GM23338 (cell line): ENCODE measurements around the gene SEC11A. TPM values are rescaled to one million over a fixed set of nuclear protein-coding genes. Genes with fewer than 3 reads are reported as not detected.

ENCODE experiments used
- ATAC-seq: fragments of 200-7000 bp; cut with Tn5 transposase; 3 replicates; pipeline ENCODE4 v1.9.1; 2020
- DNase-seq: peaks from one replicate; pipeline ENCODE4 v3.0.0-alpha.2; 2015; ENCODE audit warnings: low spot score
- H2AFZ ChIP-seq: fragments of 200-600 bp; sonication (generic); 2 replicates; pipeline ENCODE4 v1.8.0; 2016; ENCODE audit warnings: antibody characterized with exemption, mild to moderate bottlenecking, moderate library complexity
- H3F3A ChIP-seq: fragments of 200-600 bp; sonication (generic); replicated peaks from 2 replicates; pipeline ENCODE4 v1.8.0; 2017; ENCODE audit warnings: antibody characterized with exemption, mixed run types, low read depth
- H3K27ac ChIP-seq: fragments of 200-600 bp; sonication (generic); 2 replicates; pipeline ENCODE4 v1.6.1; 2016; ENCODE audit warnings: low read depth
- H3K27me3 ChIP-seq: fragments of 200-600 bp; sonication (generic); 2 replicates; pipeline ENCODE4 v1.8.0; 2016; ENCODE audit warnings: mild to moderate bottlenecking, mixed run types, moderate library complexity; ENCODE audit not compliant: insufficient read depth
- H3K36me3 ChIP-seq: fragments of 200-600 bp; sonication (generic); 2 replicates; pipeline ENCODE4 v1.8.0; 2016; ENCODE audit warnings: mild to moderate bottlenecking; ENCODE audit not compliant: insufficient read depth
- H3K4me1 ChIP-seq: fragments of 200-600 bp; sonication (generic); 2 replicates; pipeline ENCODE4 v1.8.0; 2016; ENCODE audit warnings: mild to moderate bottlenecking, moderate library complexity; ENCODE audit not compliant: insufficient read depth
- H3K4me2 ChIP-seq: fragments of 200-600 bp; sonication (generic); 2 replicates; pipeline ENCODE4 v1.7.1; 2017; ENCODE audit warnings: mixed run types
- H3K4me3 ChIP-seq: fragments of 200-600 bp; sonication (generic); 2 replicates; pipeline ENCODE4 v1.6.1; 2016; ENCODE audit warnings: mixed run types
- H3K79me2 ChIP-seq: fragments of 200-600 bp; sonication (generic); replicated peaks from 2 replicates; pipeline ENCODE4 v1.8.0; 2017; ENCODE audit warnings: mild to moderate bottlenecking; ENCODE audit not compliant: insufficient read depth
- H3K9me2 ChIP-seq: fragments of 200-600 bp; sonication (generic); 2 replicates; pipeline ENCODE4 v1.8.0; 2017; ENCODE audit not compliant: insufficient read depth
- H4K20me1 ChIP-seq: fragments of 200-600 bp; sonication (generic); replicated peaks from 2 replicates; pipeline ENCODE4 v1.8.0; 2017; ENCODE audit warnings: mild to moderate bottlenecking; ENCODE audit not compliant: insufficient read depth
- H3K27ac Mint-ChIP-seq: 2 replicates; pipeline ENCODE4 v1.8.0; 2020; ENCODE audit warnings: inconsistent platforms, mild to moderate bottlenecking, moderate library complexity, mixed read lengths
- H3K27me3 Mint-ChIP-seq: 3 replicates; pipeline ENCODE4 v1.8.0; 2022; ENCODE audit warnings: low read depth, mild to moderate bottlenecking, moderate library complexity, mixed read lengths, inconsistent platforms; ENCODE audit not compliant: insufficient read depth, poor library complexity
- H3K36me3 Mint-ChIP-seq: 3 replicates; pipeline ENCODE4 v1.8.0; 2021; ENCODE audit warnings: low read depth, mild to moderate bottlenecking, inconsistent platforms, moderate library complexity, mixed read lengths
- H3K4me1 Mint-ChIP-seq: 3 replicates; pipeline ENCODE4 v1.8.0; 2020; ENCODE audit warnings: mild to moderate bottlenecking, inconsistent platforms, mixed read lengths
- H3K4me3 Mint-ChIP-seq: 3 replicates; pipeline ENCODE4 v1.8.0; 2021; ENCODE audit warnings: moderate library complexity, mild to moderate bottlenecking, inconsistent platforms, mixed read lengths
- H3K9me3 Mint-ChIP-seq: 3 replicates; pipeline ENCODE4 v1.8.0; 2020; ENCODE audit warnings: moderate library complexity, mild to moderate bottlenecking, inconsistent platforms, mixed read lengths
- CREB1 ChIP-seq: fragments of 250-450 bp; sonication (Bioruptor Pico); IDR thresholded peaks from 2 replicates; pipeline ENCODE4 v1.5.0; 2020; ENCODE audit warnings: low read depth, mild to moderate bottlenecking, moderate library complexity
- EZH2 ChIP-seq: fragments of 200-600 bp; sonication (generic); IDR thresholded peaks from one replicate; pipeline ENCODE4 v1.8.0; 2017; ENCODE audit warnings: antibody characterized with exemption, mild to moderate bottlenecking, low read depth; ENCODE audit not compliant: unreplicated experiment
- EZH2phosphoT487 ChIP-seq: fragments of 200-600 bp; sonication (generic); IDR thresholded peaks from one replicate; pipeline ENCODE4 v1.8.1; 2018; ENCODE audit warnings: antibody characterized with exemption; ENCODE audit not compliant: unreplicated experiment
- NANOG ChIP-seq: IDR thresholded peaks from 2 replicates; pipeline ENCODE4 v1.6.1; 2016; ENCODE audit warnings: antibody characterized with exemption, borderline replicate concordance
- ZNF114 ChIP-seq: fragments of 250-450 bp; sonication (Bioruptor Pico); IDR thresholded peaks from 2 replicates; pipeline ENCODE4 v1.5.0; 2020; ENCODE audit warnings: mild to moderate bottlenecking, moderate library complexity
- polyA plus RNA-seq: library from polyadenylated mRNA; unstranded; fragments of >200 nt; fragmentation: Nextera tagmentation; extraction: Ambion mirVana; gene quantifications from 2 replicates; pipeline ENCODE4 v1.2.1, GENCODE V29; 2016
- total RNA-seq: library from RNA; depleted of rRNA; stranded (reverse); fragments of >200 nt; shearing (Covaris generic); gene quantifications from 2 replicates; pipeline ENCODE4 v1.2.3, GENCODE V29; 2014
- TF ChIP-seq, protein P1 (sequence below): IDR thresholded peaks from 2 replicates; pipeline ENCODE4 v1.6.1; 2016; ENCODE audit warnings: antibody characterized with exemption
- TF ChIP-seq, protein P2 (sequence below): IDR thresholded peaks from one replicate; pipeline ENCODE4 v1.6.1; 2018; ENCODE audit warnings: antibody characterized with exemption; ENCODE audit not compliant: unreplicated experiment
- TF ChIP-seq, protein P3 (sequence below), 2 experiments: fragments of 200-600 bp in 1 of 2; sonication (generic) in 1 of 2; conservative IDR thresholded peaks; 2 replicates each; pipeline versions ENCODE4 v1.5.1 to v1.6.1; 2016 to 2017; ENCODE audit warnings: antibody characterized with exemption in 2 of 2, low read depth in 2 of 2, mild to moderate bottlenecking in 2 of 2, moderate library complexity in 1 of 2
- TF ChIP-seq, protein P4 (sequence below): fragments of 250-450 bp; sonication (Bioruptor Pico); IDR thresholded peaks from 2 replicates; pipeline ENCODE4 v1.5.0; 2020; ENCODE audit warnings: mild to moderate bottlenecking, moderate library complexity

Gene SEC11A
- total and polyA plus RNA-seq, 2 experiments from 2014 or later: 191 to 257 TPM

DNA sequence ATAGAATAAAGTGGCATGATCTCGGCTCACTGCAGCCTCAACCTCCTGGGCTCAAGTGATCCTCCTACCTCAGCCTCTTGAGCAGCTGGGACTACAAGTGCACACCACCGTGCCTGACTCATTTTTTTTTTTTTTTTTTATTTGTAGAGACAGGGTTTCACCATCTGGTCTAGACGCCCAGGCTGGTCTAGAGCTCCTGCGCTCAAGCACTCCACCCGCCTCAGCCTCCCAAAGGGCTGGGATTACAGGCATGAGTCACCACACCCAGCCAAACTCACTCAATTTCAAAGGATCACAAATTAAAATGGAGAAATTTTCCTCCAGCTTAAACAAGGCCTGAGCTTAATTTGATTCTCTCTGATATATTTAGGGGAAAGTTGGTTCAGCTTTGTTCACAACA, 30.6 kb downstream of the SEC11A start (continued):
- TF ChIP-seq, protein P1, sequence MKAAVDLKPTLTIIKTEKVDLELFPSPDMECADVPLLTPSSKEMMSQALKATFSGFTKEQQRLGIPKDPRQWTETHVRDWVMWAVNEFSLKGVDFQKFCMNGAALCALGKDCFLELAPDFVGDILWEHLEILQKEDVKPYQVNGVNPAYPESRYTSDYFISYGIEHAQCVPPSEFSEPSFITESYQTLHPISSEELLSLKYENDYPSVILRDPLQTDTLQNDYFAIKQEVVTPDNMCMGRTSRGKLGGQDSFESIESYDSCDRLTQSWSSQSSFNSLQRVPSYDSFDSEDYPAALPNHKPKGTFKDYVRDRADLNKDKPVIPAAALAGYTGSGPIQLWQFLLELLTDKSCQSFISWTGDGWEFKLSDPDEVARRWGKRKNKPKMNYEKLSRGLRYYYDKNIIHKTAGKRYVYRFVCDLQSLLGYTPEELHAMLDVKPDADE: no peak
- TF ChIP-seq, protein P2, sequence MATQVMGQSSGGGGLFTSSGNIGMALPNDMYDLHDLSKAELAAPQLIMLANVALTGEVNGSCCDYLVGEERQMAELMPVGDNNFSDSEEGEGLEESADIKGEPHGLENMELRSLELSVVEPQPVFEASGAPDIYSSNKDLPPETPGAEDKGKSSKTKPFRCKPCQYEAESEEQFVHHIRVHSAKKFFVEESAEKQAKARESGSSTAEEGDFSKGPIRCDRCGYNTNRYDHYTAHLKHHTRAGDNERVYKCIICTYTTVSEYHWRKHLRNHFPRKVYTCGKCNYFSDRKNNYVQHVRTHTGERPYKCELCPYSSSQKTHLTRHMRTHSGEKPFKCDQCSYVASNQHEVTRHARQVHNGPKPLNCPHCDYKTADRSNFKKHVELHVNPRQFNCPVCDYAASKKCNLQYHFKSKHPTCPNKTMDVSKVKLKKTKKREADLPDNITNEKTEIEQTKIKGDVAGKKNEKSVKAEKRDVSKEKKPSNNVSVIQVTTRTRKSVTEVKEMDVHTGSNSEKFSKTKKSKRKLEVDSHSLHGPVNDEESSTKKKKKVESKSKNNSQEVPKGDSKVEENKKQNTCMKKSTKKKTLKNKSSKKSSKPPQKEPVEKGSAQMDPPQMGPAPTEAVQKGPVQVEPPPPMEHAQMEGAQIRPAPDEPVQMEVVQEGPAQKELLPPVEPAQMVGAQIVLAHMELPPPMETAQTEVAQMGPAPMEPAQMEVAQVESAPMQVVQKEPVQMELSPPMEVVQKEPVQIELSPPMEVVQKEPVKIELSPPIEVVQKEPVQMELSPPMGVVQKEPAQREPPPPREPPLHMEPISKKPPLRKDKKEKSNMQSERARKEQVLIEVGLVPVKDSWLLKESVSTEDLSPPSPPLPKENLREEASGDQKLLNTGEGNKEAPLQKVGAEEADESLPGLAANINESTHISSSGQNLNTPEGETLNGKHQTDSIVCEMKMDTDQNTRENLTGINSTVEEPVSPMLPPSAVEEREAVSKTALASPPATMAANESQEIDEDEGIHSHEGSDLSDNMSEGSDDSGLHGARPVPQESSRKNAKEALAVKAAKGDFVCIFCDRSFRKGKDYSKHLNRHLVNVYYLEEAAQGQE: no peak
- TF ChIP-seq CREB1 (no peak), EZH2 (no peak), ZNF114 (CRISPR knock-in tag) (no peak)
- TF ChIP-seq, protein P3, sequence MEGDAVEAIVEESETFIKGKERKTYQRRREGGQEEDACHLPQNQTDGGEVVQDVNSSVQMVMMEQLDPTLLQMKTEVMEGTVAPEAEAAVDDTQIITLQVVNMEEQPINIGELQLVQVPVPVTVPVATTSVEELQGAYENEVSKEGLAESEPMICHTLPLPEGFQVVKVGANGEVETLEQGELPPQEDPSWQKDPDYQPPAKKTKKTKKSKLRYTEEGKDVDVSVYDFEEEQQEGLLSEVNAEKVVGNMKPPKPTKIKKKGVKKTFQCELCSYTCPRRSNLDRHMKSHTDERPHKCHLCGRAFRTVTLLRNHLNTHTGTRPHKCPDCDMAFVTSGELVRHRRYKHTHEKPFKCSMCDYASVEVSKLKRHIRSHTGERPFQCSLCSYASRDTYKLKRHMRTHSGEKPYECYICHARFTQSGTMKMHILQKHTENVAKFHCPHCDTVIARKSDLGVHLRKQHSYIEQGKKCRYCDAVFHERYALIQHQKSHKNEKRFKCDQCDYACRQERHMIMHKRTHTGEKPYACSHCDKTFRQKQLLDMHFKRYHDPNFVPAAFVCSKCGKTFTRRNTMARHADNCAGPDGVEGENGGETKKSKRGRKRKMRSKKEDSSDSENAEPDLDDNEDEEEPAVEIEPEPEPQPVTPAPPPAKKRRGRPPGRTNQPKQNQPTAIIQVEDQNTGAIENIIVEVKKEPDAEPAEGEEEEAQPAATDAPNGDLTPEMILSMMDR (conservative IDR thresholded peaks at IDR 0.05; ENCODE audit: low read depth in 2 of 2): no peak

DNA sequence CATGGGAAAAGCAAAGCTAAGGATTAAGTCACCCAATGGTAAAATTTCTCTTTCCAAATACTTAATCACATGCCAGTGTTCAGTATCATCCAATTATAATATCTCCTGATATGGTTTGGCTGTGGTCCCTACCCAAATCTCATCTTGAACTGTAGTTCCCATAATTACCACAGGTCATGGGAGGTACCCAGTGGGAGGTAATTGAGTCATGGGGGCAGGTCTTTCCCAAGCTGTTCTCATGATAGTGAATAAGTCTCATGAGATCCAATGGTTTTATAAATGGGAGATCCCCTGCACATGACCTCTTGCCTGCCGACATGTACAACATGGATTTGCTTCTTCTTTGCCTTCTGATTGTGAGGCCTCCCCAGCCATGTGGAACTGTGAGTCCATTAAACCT, 31.8 kb downstream of the SEC11A start:
- H3K36me3 ChIP-seq: peaks cover 25% of the 10 kb centered on the region
- no peaks in the 10 kb centered on the region for H3K27me3 ChIP-seq
- Mint-ChIP-seq H3K4me3 (no peak overlapping the region), H3K4me1 (no peaks in the 10 kb centered on the region), H3K9me3 (no peaks in the 10 kb centered on the region), H3K27me3 (peaks cover 6% of the 10 kb centered on the region), H3K27ac (no peak overlapping the region), H3K36me3 (peaks cover 80% of the 10 kb centered on the region)
- peaks cover 12% of the 10 kb centered on the region; the same call in 1 of the 2 replicates for H4K20me1 ChIP-seq
- no peak overlapping the region for H3K27ac ChIP-seq
- H3K79me2 ChIP-seq: peaks cover 4% of the 10 kb centered on the region
- 0 out of 2 replicates have a peak, but pooled peaks cover 5% of the 10 kb centered on the region for H3F3A ChIP-seq
- DNase-seq: no peak
- H2AFZ ChIP-seq: no peak overlapping the region
- H3K4me2 ChIP-seq: no peak overlapping the region
- no peaks in the 10 kb centered on the region for H3K4me1 ChIP-seq
- no peak overlapping the region for H3K4me3 ChIP-seq
- no peaks in the 10 kb centered on the region for H3K9me2 ChIP-seq
- no peak for ATAC-seq
- TF ChIP-seq EZH2phosphoT487 (no peak), NANOG (no peak)
- TF ChIP-seq, protein P2: no peak
- TF ChIP-seq, protein P4, sequence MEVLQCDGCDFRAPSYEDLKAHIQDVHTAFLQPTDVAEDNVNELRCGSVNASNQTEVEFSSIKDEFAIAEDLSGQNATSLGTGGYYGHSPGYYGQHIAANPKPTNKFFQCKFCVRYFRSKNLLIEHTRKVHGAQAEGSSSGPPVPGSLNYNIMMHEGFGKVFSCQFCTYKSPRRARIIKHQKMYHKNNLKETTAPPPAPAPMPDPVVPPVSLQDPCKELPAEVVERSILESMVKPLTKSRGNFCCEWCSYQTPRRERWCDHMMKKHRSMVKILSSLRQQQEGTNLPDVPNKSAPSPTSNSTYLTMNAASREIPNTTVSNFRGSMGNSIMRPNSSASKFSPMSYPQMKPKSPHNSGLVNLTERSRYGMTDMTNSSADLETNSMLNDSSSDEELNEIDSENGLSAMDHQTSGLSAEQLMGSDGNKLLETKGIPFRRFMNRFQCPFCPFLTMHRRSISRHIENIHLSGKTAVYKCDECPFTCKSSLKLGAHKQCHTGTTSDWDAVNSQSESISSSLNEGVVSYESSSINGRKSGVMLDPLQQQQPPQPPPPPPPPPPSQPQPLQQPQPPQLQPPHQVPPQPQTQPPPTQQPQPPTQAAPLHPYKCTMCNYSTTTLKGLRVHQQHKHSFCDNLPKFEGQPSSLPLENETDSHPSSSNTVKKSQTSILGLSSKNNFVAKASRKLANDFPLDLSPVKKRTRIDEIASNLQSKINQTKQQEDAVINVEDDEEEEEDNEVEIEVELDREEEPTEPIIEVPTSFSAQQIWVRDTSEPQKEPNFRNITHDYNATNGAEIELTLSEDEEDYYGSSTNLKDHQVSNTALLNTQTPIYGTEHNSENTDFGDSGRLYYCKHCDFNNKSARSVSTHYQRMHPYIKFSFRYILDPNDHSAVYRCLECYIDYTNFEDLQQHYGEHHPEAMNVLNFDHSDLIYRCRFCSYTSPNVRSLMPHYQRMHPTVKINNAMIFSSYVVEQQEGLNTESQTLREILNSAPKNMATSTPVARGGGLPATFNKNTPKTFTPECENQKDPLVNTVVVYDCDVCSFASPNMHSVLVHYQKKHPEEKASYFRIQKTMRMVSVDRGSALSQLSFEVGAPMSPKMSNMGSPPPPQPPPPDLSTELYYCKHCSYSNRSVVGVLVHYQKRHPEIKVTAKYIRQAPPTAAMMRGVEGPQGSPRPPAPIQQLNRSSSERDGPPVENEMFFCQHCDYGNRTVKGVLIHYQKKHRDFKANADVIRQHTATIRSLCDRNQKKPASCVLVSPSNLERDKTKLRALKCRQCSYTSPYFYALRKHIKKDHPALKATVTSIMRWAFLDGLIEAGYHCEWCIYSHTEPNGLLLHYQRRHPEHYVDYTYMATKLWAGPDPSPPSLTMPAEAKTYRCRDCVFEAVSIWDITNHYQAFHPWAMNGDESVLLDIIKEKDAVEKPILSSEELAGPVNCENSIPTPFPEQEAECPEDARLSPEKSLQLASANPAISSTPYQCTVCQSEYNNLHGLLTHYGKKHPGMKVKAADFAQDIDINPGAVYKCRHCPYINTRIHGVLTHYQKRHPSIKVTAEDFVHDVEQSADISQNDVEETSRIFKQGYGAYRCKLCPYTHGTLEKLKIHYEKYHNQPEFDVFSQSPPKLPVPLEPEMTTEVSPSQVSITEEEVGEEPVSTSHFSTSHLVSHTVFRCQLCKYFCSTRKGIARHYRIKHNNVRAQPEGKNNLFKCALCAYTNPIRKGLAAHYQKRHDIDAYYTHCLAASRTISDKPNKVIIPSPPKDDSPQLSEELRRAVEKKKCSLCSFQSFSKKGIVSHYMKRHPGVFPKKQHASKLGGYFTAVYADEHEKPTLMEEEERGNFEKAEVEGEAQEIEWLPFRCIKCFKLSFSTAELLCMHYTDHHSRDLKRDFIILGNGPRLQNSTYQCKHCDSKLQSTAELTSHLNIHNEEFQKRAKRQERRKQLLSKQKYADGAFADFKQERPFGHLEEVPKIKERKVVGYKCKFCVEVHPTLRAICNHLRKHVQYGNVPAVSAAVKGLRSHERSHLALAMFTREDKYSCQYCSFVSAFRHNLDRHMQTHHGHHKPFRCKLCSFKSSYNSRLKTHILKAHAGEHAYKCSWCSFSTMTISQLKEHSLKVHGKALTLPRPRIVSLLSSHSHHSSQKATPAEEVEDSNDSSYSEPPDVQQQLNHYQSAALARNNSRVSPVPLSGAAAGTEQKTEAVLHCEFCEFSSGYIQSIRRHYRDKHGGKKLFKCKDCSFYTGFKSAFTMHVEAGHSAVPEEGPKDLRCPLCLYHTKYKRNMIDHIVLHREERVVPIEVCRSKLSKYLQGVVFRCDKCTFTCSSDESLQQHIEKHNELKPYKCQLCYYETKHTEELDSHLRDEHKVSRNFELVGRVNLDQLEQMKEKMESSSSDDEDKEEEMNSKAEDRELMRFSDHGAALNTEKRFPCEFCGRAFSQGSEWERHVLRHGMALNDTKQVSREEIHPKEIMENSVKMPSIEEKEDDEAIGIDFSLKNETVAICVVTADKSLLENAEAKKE (CRISPR knock-in tag): no peak
